SK-N-MC (cell line): ENCODE measurements around the gene FBLL1.

Experiments used
- EZH2 ChIP-seq: fragments of 200-600 bp; sonication (generic); IDR thresholded peaks from one replicate; pipeline ENCODE4 v1.6.1; 2017; ENCODE audit warnings: antibody characterized with exemption
- FOXP2 ChIP-seq: optimal IDR thresholded peaks from 2 replicates; pipeline ENCODE3; 2011; ENCODE audit warnings: mild to moderate bottlenecking, moderate library complexity; ENCODE audit not compliant: insufficient read depth; ENCODE audit errors: extremely low read length, control extremely low read depth
- POLR2AphosphoS5 ChIP-seq: IDR thresholded peaks from 2 replicates; pipeline ENCODE4 v1.6.1; 2012; ENCODE audit warnings: mild to moderate bottlenecking, low read depth, low read length, borderline replicate concordance

DNA sequence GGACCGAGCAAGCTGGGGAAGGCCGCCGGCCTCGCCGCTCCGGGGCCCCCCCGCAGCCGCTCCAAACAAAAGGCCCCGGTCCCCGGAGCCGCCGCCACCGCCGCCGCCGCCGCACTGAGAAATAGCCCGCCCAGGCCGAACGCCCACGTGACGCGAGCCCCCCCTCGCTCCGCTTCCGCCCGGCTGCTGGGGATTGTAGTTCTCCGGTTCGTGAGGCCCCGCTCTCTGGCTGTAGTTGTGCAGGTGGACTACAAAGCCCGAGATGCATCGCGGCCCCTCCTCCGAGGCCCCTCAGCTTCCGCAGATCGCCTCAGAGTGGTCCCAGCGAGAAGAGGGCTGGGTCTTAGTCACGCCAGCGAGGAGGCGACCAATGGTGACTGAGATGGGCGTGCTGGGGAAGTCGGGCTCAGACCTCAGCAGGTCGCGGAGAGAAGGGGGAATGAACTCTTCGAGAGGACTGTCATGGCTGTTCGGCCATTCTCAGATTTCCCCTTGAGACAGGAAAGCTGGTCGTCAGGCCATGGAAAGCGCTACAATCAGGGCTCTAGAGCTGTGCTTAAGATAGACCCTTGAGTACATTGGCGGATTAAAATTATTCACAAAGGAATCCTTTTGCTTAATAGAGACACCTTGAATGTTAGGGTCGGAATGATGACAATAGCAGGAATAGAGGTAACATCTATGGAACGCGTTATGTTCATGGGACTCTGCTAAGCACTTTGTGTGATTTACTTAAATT lies 50.6 kb downstream of the FBLL1 start:
- TF ChIP-seq EZH2: no peak
- peak; percentile 98 for TF ChIP-seq POLR2AphosphoS5
- peak; percentile 15 for TF ChIP-seq FOXP2
